NCI-H2196 (cell line): ENCODE measurements around the gene FUNDC2.

ENCODE experiments used
- DNase-seq: peaks from one replicate; lab custom pipeline; 2025; ENCODE audit not compliant: unreplicated experiment; lab: John Stamatoyannopoulos, UW

FUNDC2 gene

GRCh38 chrX:155069414-155069813, 42.8 kb downstream of the FUNDC2 start:
- DNase-seq: no peak

- no peak for DNase-seq
Observed at GRCh38 chrX:155070038-155070437, 43.4 kb downstream of the FUNDC2 start.

- no peak for DNase-seq
Observed at GRCh38 chrX:155070663-155070974, 44.0 kb downstream of the FUNDC2 start.

- DNase-seq: peak; percentile 86
Observed at GRCh38 chrX:155070975-155071693, 44.5 kb downstream of the FUNDC2 start, which contains the start of the genes BRCC3, CMC4 and MTCP1. Gene BRCC3 (plus strand): TSS chrX:155071508. CDS start chrX:155071528, 20 bp downstream. Gene CMC4 (minus strand): TSS chrX:155071136. CDS start chrX:155064023, 7,113 bp downstream. Gene MTCP1 (minus strand): TSS chrX:155071136. CDS start chrX:155066010, 5,126 bp downstream.

- DNase-seq: no peak
Observed at GRCh38 chrX:155071694-155072280, 45.1 kb downstream of the FUNDC2 start.

GRCh38 chrX:155086202-155086840, 59.7 kb downstream of the FUNDC2 start:
- peak; percentile 13 for DNase-seq

GRCh38 chrX:155086961-155087735, 60.5 kb downstream of the FUNDC2 start:
- no peak for DNase-seq

- peak; percentile 25 for DNase-seq
Observed at GRCh38 chrX:155094468-155095061, 67.9 kb downstream of the FUNDC2 start.

- no peak for DNase-seq
Observed at GRCh38 chrX:155105919-155106318, 79.3 kb downstream of the FUNDC2 start.

GRCh38 chrX:155108427-155108826, 81.8 kb downstream of the FUNDC2 start:
- DNase-seq: no peak
